ENCODE data around the gene LRRC8C. TPM values are rescaled to one million over a fixed set of nuclear protein-coding genes. Genes with fewer than 3 reads are reported as not detected.

The LRRC8C gene
- total and polyA plus RNA-seq, 2 of the 8 experiments (the other 6 are each of a cell fraction or from before 2014, with no cell fraction given), result 1.1 to 2.1 TPM

- no peak for TF ChIP-seq ATF3 (IDR thresholded peaks at IDR 0.05; ENCODE audit: insufficient read depth, low read depth, low read length)
- TF ChIP-seq YY1 (IDR thresholded peaks at IDR 0.05; ENCODE audit: low read depth, low read length), result no peak
- no peak for TF ChIP-seq HDAC6 (IDR thresholded peaks at IDR 0.05; ENCODE audit: low read depth, low read length)
- no peak for TF ChIP-seq NRF1 (IDR thresholded peaks at IDR 0.05; ENCODE audit: low read depth, low read length)
- TF ChIP-seq EP300 (IDR thresholded peaks at IDR 0.05; ENCODE audit: borderline replicate concordance in 1 of 2, low read depth in 2 of 2, low read length in 2 of 2), result no peak
- no peak for TF ChIP-seq TAF7 (optimal IDR thresholded peaks at IDR 0.05; ENCODE audit: borderline replicate concordance, low read depth, low read length)
- TF ChIP-seq SRF (IDR thresholded peaks at IDR 0.05; ENCODE audit: low read depth, low read length), result no peak
- TF ChIP-seq POLR2AphosphoS5 (IDR thresholded peaks at IDR 0.05; ENCODE audit: low read depth, low read length), result no peak
- no peak for TF ChIP-seq POU5F1 (IDR thresholded peaks at IDR 0.05; ENCODE audit: low read depth, low read length)
- TF ChIP-seq BACH1 (IDR thresholded peaks at IDR 0.05; ENCODE audit: low read length), result no peak
- TF ChIP-seq TBP (IDR thresholded peaks at IDR 0.05; ENCODE audit: low read depth, low read length), result no peak
- TF ChIP-seq CREB1 (IDR thresholded peaks at IDR 0.05), result no peak
- TF ChIP-seq BCL11A (IDR thresholded peaks at IDR 0.05; ENCODE audit: low read depth in 2 of 2, low read length in 2 of 2), result no peak
Observed at GRCh38 chr1:89635825-89636815, 3.2 kb downstream of the LRRC8C start (continued).

Measured in H1 (cell line).